Lower leg skin (tissue), 3 donors: Measurements from ENCODE around the gene ADGRV1.

Experiments
- POLR2A ChIP-seq, 2 donors: fragments of 450-650 bp; IDR thresholded peaks; one replicate each; pipeline ENCODE4 v1.6.1; 2016 to 2017; ENCODE audit warnings: antibody characterized with exemption in 2 of 2, mild to moderate bottlenecking in 1 of 2, moderate library complexity in 1 of 2
- TF ChIP-seq, protein P1 (sequence below), 3 donors: fragments of 450-650 bp; IDR thresholded peaks; one replicate each; pipeline ENCODE4 v1.5.1; 2016; ENCODE audit warnings: antibody characterized with exemption in 3 of 3, mild to moderate bottlenecking in 3 of 3, moderate library complexity in 2 of 3

DNA sequence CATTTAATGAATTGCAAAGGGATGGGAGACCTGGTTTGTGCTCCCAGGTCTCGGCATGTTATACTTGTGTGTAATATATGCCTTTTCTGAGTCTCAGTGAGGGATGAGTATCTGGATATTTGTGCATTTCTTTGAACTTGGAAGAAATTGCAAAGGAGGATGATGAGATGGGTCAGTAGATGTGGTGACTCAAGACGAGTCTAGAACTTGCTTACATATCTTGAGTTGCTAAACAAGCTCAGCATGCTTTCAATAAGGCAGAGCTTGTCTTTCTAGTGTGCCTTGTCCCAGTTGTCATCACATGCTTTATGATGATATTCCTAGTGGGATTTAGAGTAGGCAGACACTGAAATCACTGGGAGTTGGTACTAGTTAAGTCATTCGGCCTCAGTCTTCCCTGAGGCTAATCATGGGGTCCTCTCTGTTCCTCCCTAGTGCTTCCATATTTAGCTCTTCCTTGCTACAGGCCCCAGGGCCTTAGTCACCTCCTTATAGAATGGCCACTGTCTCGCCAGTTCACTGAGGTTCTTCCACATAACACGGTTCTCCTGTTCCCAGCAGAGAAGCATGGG lies 602.2 kb downstream of the ADGRV1 start:
- TF ChIP-seq, protein P1, sequence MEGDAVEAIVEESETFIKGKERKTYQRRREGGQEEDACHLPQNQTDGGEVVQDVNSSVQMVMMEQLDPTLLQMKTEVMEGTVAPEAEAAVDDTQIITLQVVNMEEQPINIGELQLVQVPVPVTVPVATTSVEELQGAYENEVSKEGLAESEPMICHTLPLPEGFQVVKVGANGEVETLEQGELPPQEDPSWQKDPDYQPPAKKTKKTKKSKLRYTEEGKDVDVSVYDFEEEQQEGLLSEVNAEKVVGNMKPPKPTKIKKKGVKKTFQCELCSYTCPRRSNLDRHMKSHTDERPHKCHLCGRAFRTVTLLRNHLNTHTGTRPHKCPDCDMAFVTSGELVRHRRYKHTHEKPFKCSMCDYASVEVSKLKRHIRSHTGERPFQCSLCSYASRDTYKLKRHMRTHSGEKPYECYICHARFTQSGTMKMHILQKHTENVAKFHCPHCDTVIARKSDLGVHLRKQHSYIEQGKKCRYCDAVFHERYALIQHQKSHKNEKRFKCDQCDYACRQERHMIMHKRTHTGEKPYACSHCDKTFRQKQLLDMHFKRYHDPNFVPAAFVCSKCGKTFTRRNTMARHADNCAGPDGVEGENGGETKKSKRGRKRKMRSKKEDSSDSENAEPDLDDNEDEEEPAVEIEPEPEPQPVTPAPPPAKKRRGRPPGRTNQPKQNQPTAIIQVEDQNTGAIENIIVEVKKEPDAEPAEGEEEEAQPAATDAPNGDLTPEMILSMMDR (IDR thresholded peaks at IDR 0.05): no peak
- no peak for TF ChIP-seq POLR2A (IDR thresholded peaks at IDR 0.05)
